ENCODE data around the gene DLGAP1. TPM values are rescaled to one million over a fixed set of nuclear protein-coding genes. Genes with fewer than 3 reads are reported as not detected.

DLGAP1 gene
- total RNA-seq, 1 experiment from 2014 or later: 23.0 TPM

DNA sequence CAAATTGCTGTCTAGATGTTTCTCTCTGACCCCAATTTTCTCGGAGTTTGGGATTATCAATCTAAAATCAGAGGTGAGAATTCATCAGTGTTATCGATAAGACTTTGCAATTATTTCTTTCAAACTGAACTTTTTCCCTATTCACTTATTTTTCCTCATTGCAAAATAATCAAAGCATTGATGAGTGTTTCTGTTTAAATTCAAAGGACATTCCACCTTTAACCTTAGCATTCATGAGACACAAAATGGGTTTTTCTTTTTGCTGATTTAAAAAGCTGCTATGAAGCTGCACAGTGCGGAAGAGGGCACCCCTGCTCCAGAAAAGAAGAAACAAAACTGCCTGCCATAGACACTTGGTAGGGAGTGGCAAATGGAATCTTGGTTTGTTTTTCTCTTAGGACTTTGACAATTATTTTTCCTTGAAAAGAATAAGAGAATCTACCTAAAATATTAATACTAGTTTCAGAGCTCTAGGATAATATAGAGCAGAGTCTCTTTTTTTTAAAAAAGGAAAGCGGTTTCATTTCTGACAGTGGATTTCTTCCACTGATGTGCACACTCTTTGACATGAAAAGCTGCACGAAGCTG lies 801.8 kb downstream of the DLGAP1 start:
- Mint-ChIP-seq H3K27ac (0 out of 2 replicates have a peak overlapping the region, but pooled peaks have one; percentile 30), H3K36me3 (peaks cover 7% of the 10 kb centered on the region; the same call in 1 of the 2 replicates), H3K27me3 (ENCODE audit: low read depth) (peaks cover 24% of the 10 kb centered on the region), H3K4me1 (peaks cover 51% of the 10 kb centered on the region), H3K4me3 (no peak overlapping the region), H3K9me3 (peaks cover 4% of the 10 kb centered on the region; the same call in 1 of the 2 replicates)
- POLR2A ChIA-PET: no interaction called here
- TF ChIP-seq, protein P1, sequence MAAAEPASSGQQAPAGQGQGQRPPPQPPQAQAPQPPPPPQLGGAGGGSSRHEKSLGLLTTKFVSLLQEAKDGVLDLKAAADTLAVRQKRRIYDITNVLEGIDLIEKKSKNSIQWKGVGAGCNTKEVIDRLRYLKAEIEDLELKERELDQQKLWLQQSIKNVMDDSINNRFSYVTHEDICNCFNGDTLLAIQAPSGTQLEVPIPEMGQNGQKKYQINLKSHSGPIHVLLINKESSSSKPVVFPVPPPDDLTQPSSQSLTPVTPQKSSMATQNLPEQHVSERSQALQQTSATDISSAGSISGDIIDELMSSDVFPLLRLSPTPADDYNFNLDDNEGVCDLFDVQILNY (CRISPR knock-in tag; IDR thresholded peaks at IDR 0.05): no peak
- TF ChIP-seq USF2 (CRISPR knock-in tag; IDR thresholded peaks at IDR 0.05) (no peak), ZNF416 (CRISPR knock-in tag; IDR thresholded peaks at IDR 0.05) (no peak), JUN (CRISPR knock-in tag; IDR thresholded peaks at IDR 0.05) (no peak), MYBL2 (CRISPR knock-in tag; IDR thresholded peaks at IDR 0.05) (no peak), TEAD1 (CRISPR knock-in tag; IDR thresholded peaks at IDR 0.05) (no peak), GTF2I (CRISPR knock-in tag; conservative IDR thresholded peaks at IDR 0.05) (no peak), ZNF512 (CRISPR knock-in tag; IDR thresholded peaks at IDR 0.05; ENCODE audit: borderline replicate concordance) (no peak), FOXK1 (CRISPR knock-in tag; IDR thresholded peaks at IDR 0.05) (no peak), JAZF1 (CRISPR knock-in tag; IDR thresholded peaks at IDR 0.05) (no peak), CBFB (CRISPR knock-in tag; IDR thresholded peaks at IDR 0.05; ENCODE audit: low read depth) (no peak), IRF1 (CRISPR knock-in tag; IDR thresholded peaks at IDR 0.05) (no peak), USF1 (CRISPR knock-in tag; IDR thresholded peaks at IDR 0.05) (no peak), OVOL2 (CRISPR knock-in tag; IDR thresholded peaks at IDR 0.05; ENCODE audit: borderline replicate concordance) (no peak), ATF2 (CRISPR knock-in tag; IDR thresholded peaks at IDR 0.05; ENCODE audit: borderline replicate concordance, low read depth) (no peak), MXD4 (CRISPR knock-in tag; IDR thresholded peaks at IDR 0.05; ENCODE audit: borderline replicate concordance) (no peak), ZNF423 (CRISPR knock-in tag; IDR thresholded peaks at IDR 0.05) (no peak)
- TF ChIP-seq, protein P2, sequence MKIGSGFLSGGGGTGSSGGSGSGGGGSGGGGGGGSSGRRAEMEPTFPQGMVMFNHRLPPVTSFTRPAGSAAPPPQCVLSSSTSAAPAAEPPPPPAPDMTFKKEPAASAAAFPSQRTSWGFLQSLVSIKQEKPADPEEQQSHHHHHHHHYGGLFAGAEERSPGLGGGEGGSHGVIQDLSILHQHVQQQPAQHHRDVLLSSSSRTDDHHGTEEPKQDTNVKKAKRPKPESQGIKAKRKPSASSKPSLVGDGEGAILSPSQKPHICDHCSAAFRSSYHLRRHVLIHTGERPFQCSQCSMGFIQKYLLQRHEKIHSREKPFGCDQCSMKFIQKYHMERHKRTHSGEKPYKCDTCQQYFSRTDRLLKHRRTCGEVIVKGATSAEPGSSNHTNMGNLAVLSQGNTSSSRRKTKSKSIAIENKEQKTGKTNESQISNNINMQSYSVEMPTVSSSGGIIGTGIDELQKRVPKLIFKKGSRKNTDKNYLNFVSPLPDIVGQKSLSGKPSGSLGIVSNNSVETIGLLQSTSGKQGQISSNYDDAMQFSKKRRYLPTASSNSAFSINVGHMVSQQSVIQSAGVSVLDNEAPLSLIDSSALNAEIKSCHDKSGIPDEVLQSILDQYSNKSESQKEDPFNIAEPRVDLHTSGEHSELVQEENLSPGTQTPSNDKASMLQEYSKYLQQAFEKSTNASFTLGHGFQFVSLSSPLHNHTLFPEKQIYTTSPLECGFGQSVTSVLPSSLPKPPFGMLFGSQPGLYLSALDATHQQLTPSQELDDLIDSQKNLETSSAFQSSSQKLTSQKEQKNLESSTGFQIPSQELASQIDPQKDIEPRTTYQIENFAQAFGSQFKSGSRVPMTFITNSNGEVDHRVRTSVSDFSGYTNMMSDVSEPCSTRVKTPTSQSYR (CRISPR knock-in tag; IDR thresholded peaks at IDR 0.05): no peak
- TF ChIP-seq, protein P3, sequence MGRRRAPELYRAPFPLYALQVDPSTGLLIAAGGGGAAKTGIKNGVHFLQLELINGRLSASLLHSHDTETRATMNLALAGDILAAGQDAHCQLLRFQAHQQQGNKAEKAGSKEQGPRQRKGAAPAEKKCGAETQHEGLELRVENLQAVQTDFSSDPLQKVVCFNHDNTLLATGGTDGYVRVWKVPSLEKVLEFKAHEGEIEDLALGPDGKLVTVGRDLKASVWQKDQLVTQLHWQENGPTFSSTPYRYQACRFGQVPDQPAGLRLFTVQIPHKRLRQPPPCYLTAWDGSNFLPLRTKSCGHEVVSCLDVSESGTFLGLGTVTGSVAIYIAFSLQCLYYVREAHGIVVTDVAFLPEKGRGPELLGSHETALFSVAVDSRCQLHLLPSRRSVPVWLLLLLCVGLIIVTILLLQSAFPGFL (CRISPR knock-in tag; IDR thresholded peaks at IDR 0.05; ENCODE audit: borderline replicate concordance): no peak
- DNase-seq (ENCODE audit: low spot score) (no peak), ATAC-seq (no peak)
- CTCF ChIA-PET: interaction anchor here (0.6 to 1.1 kb wide), 2 partner anchors 11 to 13 kb away, joined by 3 to 7 read pairs; no protein-coding TSS in a partner anchor

Data from WTC11 (cell line).